ENCODE measurements around the gene JAKMIP1.

GRCh38 chr4:6189511-6189910 is 10.8 kb downstream of the JAKMIP1 start:
- TF ChIP-seq CTCF (IDR thresholded peaks at IDR 0.05) = no peak
- no peak for TF ChIP-seq EZH2 (IDR thresholded peaks at IDR 0.05; ENCODE audit: borderline replicate concordance, insufficient read depth, low read depth, low read length, poor library complexity, severe bottlenecking)
